SU-DHL-6 (cell line): Measurements from ENCODE around the gene ATG12.
"Not testable (repeated sequence)": the region's sequence is repeated elsewhere in the genome, so short reads cannot be mapped to it uniquely, and the experiment has no call there.

Source experiments
- H2AFZ ChIP-seq: fragments of 200-600 bp; sonication (generic); 2 replicates; pipeline ENCODE4 v1.6.1; 2014; ENCODE audit warnings: low read depth, mild to moderate bottlenecking, moderate library complexity, mixed read lengths, antibody characterized with exemption, low read length; ENCODE audit not compliant: severe bottlenecking
- H3F3A ChIP-seq: fragments of 200-600 bp; shearing (Covaris generic); 2 replicates; pipeline ENCODE4 v1.6.0; 2016; ENCODE audit warnings: antibody characterized with exemption, mild to moderate bottlenecking; ENCODE audit not compliant: insufficient read depth
- H3K27ac ChIP-seq: fragments of 200-600 bp; sonication (generic); 2 replicates; pipeline ENCODE4 v1.5.1; 2016; ENCODE audit warnings: low read depth, mild to moderate bottlenecking, low read length, moderate library complexity, mixed read lengths
- H3K27me3 ChIP-seq: fragments of 200-600 bp; sonication (generic), shearing (Covaris generic); 2 replicates; pipeline ENCODE4 v1.6.0; 2014; ENCODE audit warnings: mild to moderate bottlenecking, low read length
- H3K36me3 ChIP-seq: fragments of 200-600 bp; sonication (generic); 2 replicates; pipeline ENCODE4 v1.6.1; 2014; ENCODE audit warnings: mild to moderate bottlenecking, low read length, mixed read lengths
- H3K4me2 ChIP-seq: fragments of 300-600, 200-600 bp; shearing (Covaris generic), sonication (generic); 2 replicates; pipeline ENCODE4 v1.6.0; 2014; ENCODE audit warnings: low read length, low read depth, mild to moderate bottlenecking; ENCODE audit not compliant: poor library complexity, severe bottlenecking
- H3K4me3 ChIP-seq: fragments of 200-600 bp; sonication (generic); 2 replicates; pipeline ENCODE4 v1.5.1; 2014; ENCODE audit warnings: antibody characterized with exemption, low read length, mild to moderate bottlenecking, mixed read lengths; ENCODE audit not compliant: insufficient read depth, poor library complexity, severe bottlenecking
- H3K79me2 ChIP-seq: fragments of 200-600 bp; sonication (generic); 2 replicates; pipeline ENCODE4 v1.6.1; 2014; ENCODE audit warnings: mild to moderate bottlenecking, low read length, moderate library complexity; ENCODE audit not compliant: insufficient read depth
- H3K9ac ChIP-seq: fragments of 200-600 bp; sonication (generic); 2 replicates; pipeline ENCODE4 v1.7.0; 2014; ENCODE audit warnings: mild to moderate bottlenecking, low read length
- H3K9me2 ChIP-seq: fragments of 200-600 bp; sonication (generic); replicated peaks from 2 replicates; pipeline ENCODE4 v1.6.1; 2014; ENCODE audit warnings: low read length; ENCODE audit not compliant: insufficient read depth
- H3K9me3 ChIP-seq: fragments of 200-600 bp; sonication (generic); 2 replicates; pipeline ENCODE4 v1.6.1; 2014; ENCODE audit warnings: low read length, mixed read lengths; ENCODE audit not compliant: insufficient read depth
- H4K20me1 ChIP-seq: fragments of 200-600 bp; sonication (generic); 2 replicates; pipeline ENCODE4 v1.6.1; 2014; ENCODE audit warnings: low read depth, mild to moderate bottlenecking, antibody characterized with exemption, low read length, moderate library complexity, mixed read lengths
- CTCF ChIP-seq: fragments of 200-600 bp; sonication (generic); IDR thresholded peaks from one replicate; pipeline ENCODE4 v1.5.1; 2017; ENCODE audit warnings: antibody characterized with exemption, mild to moderate bottlenecking, low read length, moderate library complexity; ENCODE audit not compliant: insufficient read depth, poor library complexity, severe bottlenecking
- EZH2phosphoT487 ChIP-seq: fragments of 200-600 bp; sonication (generic), shearing (Covaris generic); conservative IDR thresholded peaks from 2 replicates; pipeline ENCODE4 v1.6.1; 2018; ENCODE audit warnings: mild to moderate bottlenecking, antibody characterized with exemption, low read length, moderate library complexity, mixed read lengths

Gene ATG12

GRCh38 chr5:115841382-115842088 lies at the start of gene ATG12, which contains the start of gene AP3S1:
ATG12 (minus strand) TSS chr5:115841565; CDS start chr5:115841552, 13 bp downstream.
AP3S1 (plus strand) TSS chr5:115841935; CDS start chr5:115842038, 103 bp downstream.
- Histone ChIP-seq H3K36me3 (peaks cover 20% of the 10 kb centered on the region), H3F3A (peaks cover 4% of the 10 kb centered on the region; the same call in 1 of the 2 replicates), H3K27ac (peak within 1 kb of the TSS; percentile 82)

GRCh38 chr5:115888027-115888426 lies 46.7 kb upstream of the ATG12 start:
- no peaks in the 10 kb centered on the region for H3K36me3 ChIP-seq

More at GRCh38 chr5:115841382-115842088, at the start of gene ATG12, which contains the start of gene AP3S1:
- H3K27me3 ChIP-seq, result no peaks in the 10 kb centered on the region
- peak within 1 kb of the TSS; percentile 84 for H3K9ac ChIP-seq
- peak within 1 kb of the TSS; percentile 79 for H3K4me2 ChIP-seq
- H3K9me3 ChIP-seq, result no peaks in the 10 kb centered on the region
- peak within 1 kb of the TSS; percentile 95 for H3K4me3 ChIP-seq
- TF ChIP-seq EZH2phosphoT487 (no peak), CTCF (no peak)
- peaks cover 81% of the 10 kb centered on the region for H3K79me2 ChIP-seq
- no peaks in the 10 kb centered on the region for H3K9me2 ChIP-seq
- H2AFZ ChIP-seq, result peak within 1 kb of the TSS; percentile 88
- peaks cover 29% of the 10 kb centered on the region for H4K20me1 ChIP-seq

GRCh38 chr5:115885208-115885607 lies 43.8 kb upstream of the ATG12 start:
- not testable (repeated sequence) for H3K36me3 ChIP-seq, H3K9ac ChIP-seq, H3K9me3 ChIP-seq, H3K27me3 ChIP-seq, H3K27ac ChIP-seq, H3K4me3 ChIP-seq, H3K79me2 ChIP-seq, H3K4me2 ChIP-seq, H3F3A ChIP-seq, H4K20me1 ChIP-seq, H2AFZ ChIP-seq, H3K9me2 ChIP-seq

More at GRCh38 chr5:115888027-115888426, 46.7 kb upstream of the ATG12 start:
- no peaks in the 10 kb centered on the region for H3K9me2 ChIP-seq
- peak overlapping the region; percentile 15 for H3K4me2 ChIP-seq
- no peaks in the 10 kb centered on the region for H3K9me3 ChIP-seq
- no peak overlapping the region for H2AFZ ChIP-seq
- no peak overlapping the region for H3K4me3 ChIP-seq
- H3K9ac ChIP-seq, result no peak overlapping the region
- no peaks in the 10 kb centered on the region for H3K79me2 ChIP-seq
- H3F3A ChIP-seq, result no peaks in the 10 kb centered on the region
- no peaks in the 10 kb centered on the region for H4K20me1 ChIP-seq
- H3K27me3 ChIP-seq, result no peaks in the 10 kb centered on the region
- TF ChIP-seq CTCF (peak; percentile 17), EZH2phosphoT487 (no peak)
- no peak overlapping the region for H3K27ac ChIP-seq

- Histone ChIP-seq H3K27ac (no peak overlapping the region), H3K4me3 (no peak overlapping the region), H3K36me3 (no peaks in the 10 kb centered on the region), H3K4me2 (no peak overlapping the region), H4K20me1 (no peaks in the 10 kb centered on the region), H3K79me2 (no peaks in the 10 kb centered on the region), H3K9me3 (no peaks in the 10 kb centered on the region), H3K27me3 (no peaks in the 10 kb centered on the region), H3K9me2 (no peaks in the 10 kb centered on the region), H3F3A (no peaks in the 10 kb centered on the region), H2AFZ (no peak overlapping the region), H3K9ac (no peak overlapping the region)
- TF ChIP-seq EZH2phosphoT487 (no peak), CTCF (no peak)
Observed at GRCh38 chr5:115884704-115885103, 43.3 kb upstream of the ATG12 start.

- H4K20me1 ChIP-seq, H2AFZ ChIP-seq, H3K4me2 ChIP-seq, H3K4me3 ChIP-seq, H3K27ac ChIP-seq, H3K9me2 ChIP-seq, H3K9me3 ChIP-seq, H3F3A ChIP-seq, H3K27me3 ChIP-seq, H3K36me3 ChIP-seq, H3K79me2 ChIP-seq, H3K9ac ChIP-seq: not testable (repeated sequence)
Observed at GRCh38 chr5:115882434-115882833, 41.1 kb upstream of the ATG12 start.
